T-helper 17 cell (primary cell): ENCODE results near the gene RFNG. TPM values are rescaled to one million over a fixed set of nuclear protein-coding genes. Genes with fewer than 3 reads are reported as not detected.

Experiments
- ATAC-seq: fragments of 150-1000 bp; cut with Tn5 transposase; 2 replicates; pipeline ENCODE4 v1.10.0; 2021; ENCODE audit warnings: mild to moderate bottlenecking, moderate library complexity
- DNase-seq, 3 donors: peaks; one replicate each; pipeline versions ENCODE4 v3.0.0 to v3.0.0-alpha.2; 2020 to 2021
- H3K9me3 ChIP-seq: one replicate; pipeline ENCODE4 v1.7.0; 2013; ENCODE audit warnings: low read length, mild to moderate bottlenecking; ENCODE audit not compliant: control insufficient read depth, poor library complexity, severe bottlenecking
- H3K27ac Mint-ChIP-seq: one replicate; pipeline ENCODE4 v1.8.0; 2022; ENCODE audit warnings: mild to moderate bottlenecking, moderate library complexity, mixed read lengths
- H3K27me3 Mint-ChIP-seq: one replicate; pipeline ENCODE4 v1.8.0; 2022; ENCODE audit warnings: mixed read lengths
- H3K36me3 Mint-ChIP-seq: one replicate; pipeline ENCODE4 v1.8.0; 2022; ENCODE audit warnings: low read depth, mixed read lengths
- H3K4me1 Mint-ChIP-seq: one replicate; pipeline ENCODE4 v1.8.0; 2022; ENCODE audit warnings: mild to moderate bottlenecking, mixed read lengths
- H3K4me3 Mint-ChIP-seq: one replicate; pipeline ENCODE4 v1.8.0; 2022; ENCODE audit warnings: mild to moderate bottlenecking, moderate library complexity, mixed read lengths
- total RNA-seq, 4 donors: library from RNA in 2 of 4; stranded (reverse) in 2 of 4; gene quantifications; one replicate each; pipeline ENCODE4 v1.2.3 and lab custom pipeline; 2022 to 2026

The RFNG gene
- total RNA-seq, 2 donors from 2014 or later, result 26.5 to 28.3 TPM

DNA sequence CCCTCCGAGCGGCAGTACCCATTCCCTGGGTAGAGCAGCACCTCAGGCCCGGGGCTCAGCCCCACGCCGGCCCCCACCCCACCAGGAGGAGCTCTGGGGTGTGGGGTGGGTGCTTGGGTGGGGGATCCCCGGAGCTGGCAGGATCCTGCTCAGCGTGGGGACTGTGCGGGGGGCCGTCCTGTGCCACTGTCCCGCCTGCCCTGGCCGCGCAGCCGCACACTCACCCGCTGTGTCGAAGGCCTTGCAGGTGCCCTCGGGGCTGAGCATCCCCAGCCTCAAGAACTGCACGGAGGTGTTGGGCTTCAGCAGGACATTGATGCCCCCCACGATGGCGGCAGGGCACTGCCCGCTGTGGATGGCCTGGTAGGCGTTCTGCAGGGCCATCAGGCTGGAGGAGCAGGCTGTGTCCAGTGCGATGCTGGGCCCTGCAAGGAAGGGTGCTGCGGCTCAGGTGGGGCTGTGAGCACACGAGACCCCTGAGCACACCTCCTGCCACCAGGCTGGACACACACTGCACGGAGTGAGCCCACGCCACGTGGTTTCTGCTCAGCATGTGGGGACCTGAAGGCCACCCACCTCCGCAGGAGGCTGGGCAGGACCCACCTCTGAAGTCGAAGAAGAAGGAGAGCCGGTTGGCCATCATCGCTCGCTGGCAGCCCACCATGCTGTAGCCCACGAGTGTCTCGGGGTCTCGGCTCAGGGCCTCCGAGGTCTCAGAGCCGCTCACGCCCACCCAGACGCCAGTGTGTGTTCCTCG is 41.6 kb upstream of the RFNG start:
- no peak overlapping the region for H3K4me3 Mint-ChIP-seq
- ATAC-seq (no peak), DNase-seq (no peak)
- H3K27me3 Mint-ChIP-seq, result no peaks in the 10 kb centered on the region
- H3K9me3 ChIP-seq, result no peaks in the 10 kb centered on the region
- no peak overlapping the region for H3K27ac Mint-ChIP-seq
- no peaks in the 10 kb centered on the region for H3K36me3 Mint-ChIP-seq
- peaks cover 5% of the 10 kb centered on the region for H3K4me1 Mint-ChIP-seq

DNA sequence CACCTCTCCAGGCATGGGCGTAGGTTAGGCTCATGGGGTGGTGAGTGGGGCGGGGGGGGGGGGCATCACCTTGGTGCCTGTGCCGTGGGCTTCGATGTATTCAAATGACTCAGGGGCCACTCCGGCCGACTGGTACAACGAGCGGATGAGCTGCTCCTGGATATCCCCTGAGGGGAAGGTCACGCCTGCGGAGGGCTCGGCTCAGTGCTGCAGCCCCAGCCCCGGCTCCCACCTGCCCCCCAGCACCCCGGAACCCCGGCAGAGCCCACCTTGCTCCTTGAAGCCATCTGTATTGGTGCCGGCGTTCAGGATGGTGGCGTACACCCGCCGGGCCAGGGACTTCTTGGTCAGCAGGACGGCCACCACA is 41.0 kb upstream of the RFNG start:
- Mint-ChIP-seq H3K4me1 (peaks cover 5% of the 10 kb centered on the region), H3K27ac (no peak overlapping the region), H3K27me3 (no peaks in the 10 kb centered on the region), H3K4me3 (no peak overlapping the region), H3K36me3 (no peaks in the 10 kb centered on the region)
- no peaks in the 10 kb centered on the region for H3K9me3 ChIP-seq
- peak in 1 of 3 donors; percentile 11 for DNase-seq
- ATAC-seq, result no peak

DNA sequence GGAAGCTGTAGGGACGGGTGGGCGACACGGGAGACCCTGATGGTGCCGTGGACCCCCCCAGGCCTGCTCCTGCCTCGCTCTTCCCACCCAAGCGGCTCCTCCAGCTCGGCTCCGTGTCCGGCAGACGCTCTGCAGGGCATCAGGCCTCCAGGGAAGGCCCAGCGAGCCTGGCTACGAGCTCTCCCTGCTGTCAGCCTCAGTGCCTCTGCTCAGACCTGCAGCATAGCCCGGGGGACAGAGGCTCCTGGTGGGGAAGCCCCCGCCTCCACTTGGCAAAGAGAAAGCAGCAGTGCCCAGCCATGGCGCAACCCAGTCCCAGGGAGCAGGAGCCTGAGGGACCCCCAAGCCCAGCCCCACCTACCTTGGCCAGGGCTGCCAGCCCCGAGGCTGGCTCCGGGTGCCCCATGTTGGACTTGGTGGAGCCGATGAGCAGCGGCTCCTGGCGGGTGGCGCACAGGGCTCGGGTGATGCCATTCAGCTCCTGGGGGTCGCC is 40.5 kb upstream of the RFNG start:
- H3K9me3 ChIP-seq, result no peaks in the 10 kb centered on the region
- DNase-seq, result peak in 1 of 3 donors; percentile 12
- Mint-ChIP-seq H3K4me3 (no peak overlapping the region), H3K4me1 (peaks cover 5% of the 10 kb centered on the region), H3K36me3 (no peaks in the 10 kb centered on the region), H3K27me3 (no peaks in the 10 kb centered on the region), H3K27ac (no peak overlapping the region)
- ATAC-seq, result no peak

DNA sequence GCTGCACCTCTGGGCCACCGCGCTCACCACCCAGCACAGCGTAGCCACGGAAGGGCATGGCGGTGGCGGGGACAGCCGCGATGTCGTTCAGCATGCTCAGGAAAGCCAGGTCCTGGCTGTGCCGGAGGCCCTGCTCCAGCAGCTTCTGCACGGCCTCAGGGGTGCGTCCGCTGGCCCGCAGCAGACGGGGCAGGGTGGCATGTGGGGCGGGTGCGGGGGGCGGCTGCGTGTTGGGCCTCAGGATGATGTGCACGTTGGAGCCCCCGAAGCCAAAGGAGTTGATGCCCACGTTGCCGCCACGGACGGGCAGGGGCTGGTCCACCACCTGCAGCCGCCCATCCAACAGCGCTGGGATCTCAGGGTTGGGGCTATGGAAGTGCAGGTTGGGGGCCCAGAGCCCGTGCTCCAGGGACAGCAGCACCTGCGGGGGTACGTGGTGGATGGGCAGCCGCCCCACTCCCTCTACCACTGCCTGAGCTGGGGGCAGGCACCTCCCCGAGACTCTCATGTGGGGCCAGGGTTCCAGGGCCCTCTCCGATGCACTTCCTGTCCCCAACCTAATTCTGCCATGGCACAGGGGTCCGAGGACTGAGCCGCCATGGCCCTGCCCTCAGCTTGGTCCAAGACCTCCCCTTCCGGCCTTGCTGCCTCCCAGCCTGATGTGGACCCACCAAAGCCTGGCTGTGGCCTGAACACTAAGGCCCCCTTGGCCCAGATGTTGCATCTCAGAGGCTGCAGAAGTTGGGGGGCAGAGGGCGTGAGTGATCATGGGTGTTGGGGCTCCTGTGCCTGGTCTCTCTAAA is 39.9 kb upstream of the RFNG start:
- no peak overlapping the region for H3K27ac Mint-ChIP-seq
- no peaks in the 10 kb centered on the region for H3K9me3 ChIP-seq
- ATAC-seq (no peak), DNase-seq (no peak)
- peaks cover 2% of the 10 kb centered on the region for H3K4me1 Mint-ChIP-seq
- no peak overlapping the region for H3K4me3 Mint-ChIP-seq
- no peaks in the 10 kb centered on the region for H3K27me3 Mint-ChIP-seq
- H3K36me3 Mint-ChIP-seq, result no peaks in the 10 kb centered on the region

DNA sequence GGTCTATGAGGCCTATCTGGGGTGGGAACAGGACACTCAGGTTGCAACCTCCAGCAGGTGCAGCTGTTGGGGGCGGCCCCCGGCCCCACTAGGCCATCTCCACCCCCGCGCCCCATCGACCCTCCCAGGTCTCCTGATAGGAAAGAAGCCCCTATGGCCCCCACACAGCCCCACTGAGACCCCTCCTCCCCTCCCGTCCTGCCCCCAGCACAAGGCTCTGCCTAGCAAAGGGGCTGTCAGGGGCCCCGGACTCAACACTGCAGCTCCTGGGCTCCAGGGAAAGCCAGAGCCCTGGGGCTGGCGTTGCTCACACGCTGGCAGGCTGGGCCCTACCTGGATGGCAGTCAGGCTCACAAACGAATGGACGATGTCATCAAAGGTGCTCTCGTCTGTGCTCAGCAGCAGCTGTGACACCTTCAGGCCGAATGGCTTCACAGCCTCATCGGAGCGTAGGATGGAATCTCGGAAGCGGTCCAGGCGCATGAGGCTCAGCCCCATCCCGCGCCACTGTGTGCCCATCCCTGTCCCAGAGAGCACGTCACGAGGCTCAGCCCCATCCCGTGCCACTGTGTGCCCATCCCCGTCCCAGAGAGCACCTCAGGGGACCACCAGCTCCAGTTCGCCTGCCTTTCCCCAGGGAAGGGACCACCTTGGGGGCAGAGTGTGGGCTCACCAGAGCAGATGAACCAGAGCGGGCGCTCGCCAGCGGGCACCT is 39.1 kb upstream of the RFNG start:
- peaks cover 2% of the 10 kb centered on the region for H3K4me1 Mint-ChIP-seq
- H3K9me3 ChIP-seq, result no peaks in the 10 kb centered on the region
- H3K27ac Mint-ChIP-seq, result no peak overlapping the region
- H3K36me3 Mint-ChIP-seq, result no peaks in the 10 kb centered on the region
- DNase-seq (no peak), ATAC-seq (no peak)
- H3K27me3 Mint-ChIP-seq, result no peaks in the 10 kb centered on the region
- H3K4me3 Mint-ChIP-seq, result no peak overlapping the region

DNA sequence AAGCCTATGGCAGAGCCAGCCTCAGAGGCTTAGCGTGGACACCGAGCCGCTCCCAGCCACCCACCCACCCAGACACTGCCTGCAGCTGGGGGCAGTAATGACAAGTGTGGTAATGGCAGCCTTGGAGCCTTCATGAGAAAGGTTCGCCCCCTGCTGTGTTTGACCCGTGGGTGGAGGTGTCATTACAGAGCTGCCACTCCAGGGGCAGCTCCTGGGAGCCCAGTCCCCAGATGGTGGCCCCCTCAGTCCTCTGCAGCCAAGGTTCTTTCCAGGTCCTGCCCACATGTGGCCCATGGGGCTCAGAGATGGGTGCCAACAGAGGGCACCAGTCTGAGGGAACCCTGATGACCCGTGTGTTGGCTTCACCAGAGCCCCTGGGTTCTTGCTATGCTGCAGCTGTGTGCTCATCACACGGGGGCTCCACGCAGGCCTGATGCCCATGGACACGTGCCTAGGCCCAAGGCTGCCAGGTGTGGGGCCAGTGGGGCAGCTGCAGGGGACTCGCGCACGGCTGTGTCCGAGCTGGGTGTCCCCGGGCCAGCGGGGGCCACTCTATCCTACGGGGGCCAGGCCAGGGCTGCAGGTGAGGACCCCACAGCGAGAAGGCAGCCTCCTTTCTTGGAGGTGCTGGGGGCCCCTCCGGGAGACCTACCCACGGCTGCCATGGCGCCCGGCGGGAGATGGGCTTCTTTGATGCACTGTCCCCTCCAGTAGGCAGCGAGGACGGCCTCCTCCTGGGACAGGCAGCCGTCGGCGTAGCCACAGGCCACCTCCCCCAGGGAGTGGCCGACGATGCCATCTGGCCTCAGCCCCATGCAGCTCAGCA is 38.3 kb upstream of the RFNG start:
- H3K9me3 ChIP-seq, result no peaks in the 10 kb centered on the region
- ATAC-seq (no peak), DNase-seq (no peak)
- no peak overlapping the region for H3K27ac Mint-ChIP-seq
- no peak overlapping the region for H3K4me3 Mint-ChIP-seq
- no peaks in the 10 kb centered on the region for H3K27me3 Mint-ChIP-seq
- H3K36me3 Mint-ChIP-seq, result no peaks in the 10 kb centered on the region
- peaks cover 2% of the 10 kb centered on the region for H3K4me1 Mint-ChIP-seq

DNA sequence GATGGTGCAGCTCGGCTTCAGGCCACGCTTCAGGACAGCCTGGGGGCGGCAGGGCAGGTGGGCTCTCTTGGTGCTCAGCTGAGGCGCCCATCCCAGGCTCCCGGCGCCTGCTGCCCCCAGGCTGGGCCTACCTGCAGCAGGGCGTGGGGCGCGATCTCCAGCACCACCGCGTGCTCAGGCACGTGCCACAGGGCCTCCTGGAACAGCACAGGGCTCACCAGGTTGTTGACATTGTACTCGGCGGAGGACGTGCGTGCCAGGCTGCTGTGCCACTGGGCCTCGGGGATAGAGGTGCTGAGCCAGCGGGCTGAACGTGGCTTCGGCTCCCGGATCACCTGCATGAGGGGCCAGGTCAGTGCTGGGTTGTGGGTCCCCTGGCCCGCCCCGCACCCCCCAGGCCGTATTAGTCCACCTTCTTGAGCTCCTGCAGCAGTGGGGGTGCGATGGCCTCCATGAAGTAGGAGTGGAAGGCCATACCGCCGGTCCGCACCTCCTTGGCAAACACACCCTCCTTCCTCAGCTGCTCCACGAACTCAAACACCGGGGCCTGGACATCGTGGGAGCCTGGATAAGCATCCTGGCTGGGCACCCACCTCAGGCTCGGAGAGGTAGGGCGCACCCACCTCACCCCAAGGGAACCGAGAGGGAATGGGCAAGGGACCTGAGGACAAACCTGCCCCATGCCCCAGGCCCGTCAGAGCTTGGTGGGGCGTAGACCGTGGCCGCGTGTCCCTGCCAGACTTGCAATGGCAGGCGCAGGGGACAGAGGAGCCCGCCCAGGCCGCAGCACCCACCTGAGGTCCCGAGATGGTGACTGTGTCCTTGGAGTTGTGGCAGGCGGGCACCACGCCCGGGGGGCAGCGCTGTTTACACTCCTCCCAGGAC is 37.5 kb upstream of the RFNG start:
- Mint-ChIP-seq H3K36me3 (no peaks in the 10 kb centered on the region), H3K4me3 (no peak overlapping the region), H3K27ac (no peak overlapping the region), H3K4me1 (peaks cover 2% of the 10 kb centered on the region), H3K27me3 (no peaks in the 10 kb centered on the region)
- no peak for ATAC-seq
- no peaks in the 10 kb centered on the region for H3K9me3 ChIP-seq
- no peak for DNase-seq

DNA sequence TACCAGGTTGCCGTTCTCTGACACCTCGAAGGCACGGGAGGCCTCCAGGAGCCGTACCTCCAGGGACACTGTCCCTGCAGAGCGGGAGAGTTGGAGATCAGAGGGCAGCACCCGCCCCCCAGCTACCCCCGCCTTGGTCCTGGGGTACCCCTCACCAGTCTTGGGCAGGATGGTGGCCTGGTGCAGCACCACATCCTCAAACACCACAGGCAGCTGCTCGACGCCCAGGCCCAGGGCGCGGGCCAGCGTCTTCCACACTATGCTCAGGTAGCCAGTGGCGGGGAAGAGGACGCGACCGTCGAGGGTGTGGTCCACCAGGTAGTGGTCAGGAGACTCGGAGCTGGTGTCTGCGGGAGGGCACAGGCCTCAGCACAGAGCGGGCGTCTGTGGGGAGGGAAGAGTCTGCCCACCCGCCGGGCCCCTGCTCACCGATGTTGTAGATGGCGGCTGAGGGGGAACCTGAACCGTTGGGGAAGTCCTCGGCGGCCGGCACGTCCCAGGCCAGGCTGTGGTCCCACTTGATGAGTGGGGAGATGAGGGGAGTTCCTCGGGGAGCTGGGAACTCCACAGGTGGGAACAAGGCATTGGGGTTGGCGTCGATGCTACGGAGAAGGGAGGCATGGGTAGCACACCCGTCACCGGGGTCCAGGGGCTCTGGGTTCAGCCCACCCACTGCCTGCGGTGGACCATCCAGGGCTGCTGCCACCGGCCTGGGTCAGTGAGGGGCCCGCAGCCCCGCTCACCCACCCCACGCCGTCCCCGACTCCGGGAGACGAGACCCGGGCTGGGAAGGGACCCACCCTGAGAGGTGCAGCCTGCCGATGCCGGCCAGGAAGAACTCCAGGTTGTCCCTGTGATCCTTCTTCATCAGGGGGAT is 36.6 kb upstream of the RFNG start:
- no peaks in the 10 kb centered on the region for H3K9me3 ChIP-seq
- H3K27me3 Mint-ChIP-seq, result no peaks in the 10 kb centered on the region
- H3K27ac Mint-ChIP-seq, result no peak overlapping the region
- H3K36me3 Mint-ChIP-seq, result no peaks in the 10 kb centered on the region
- H3K4me3 Mint-ChIP-seq, result no peak overlapping the region
- ATAC-seq (no peak), DNase-seq (peak in 1 of 3 donors; percentile 4)
- no peaks in the 10 kb centered on the region for H3K4me1 Mint-ChIP-seq

DNA sequence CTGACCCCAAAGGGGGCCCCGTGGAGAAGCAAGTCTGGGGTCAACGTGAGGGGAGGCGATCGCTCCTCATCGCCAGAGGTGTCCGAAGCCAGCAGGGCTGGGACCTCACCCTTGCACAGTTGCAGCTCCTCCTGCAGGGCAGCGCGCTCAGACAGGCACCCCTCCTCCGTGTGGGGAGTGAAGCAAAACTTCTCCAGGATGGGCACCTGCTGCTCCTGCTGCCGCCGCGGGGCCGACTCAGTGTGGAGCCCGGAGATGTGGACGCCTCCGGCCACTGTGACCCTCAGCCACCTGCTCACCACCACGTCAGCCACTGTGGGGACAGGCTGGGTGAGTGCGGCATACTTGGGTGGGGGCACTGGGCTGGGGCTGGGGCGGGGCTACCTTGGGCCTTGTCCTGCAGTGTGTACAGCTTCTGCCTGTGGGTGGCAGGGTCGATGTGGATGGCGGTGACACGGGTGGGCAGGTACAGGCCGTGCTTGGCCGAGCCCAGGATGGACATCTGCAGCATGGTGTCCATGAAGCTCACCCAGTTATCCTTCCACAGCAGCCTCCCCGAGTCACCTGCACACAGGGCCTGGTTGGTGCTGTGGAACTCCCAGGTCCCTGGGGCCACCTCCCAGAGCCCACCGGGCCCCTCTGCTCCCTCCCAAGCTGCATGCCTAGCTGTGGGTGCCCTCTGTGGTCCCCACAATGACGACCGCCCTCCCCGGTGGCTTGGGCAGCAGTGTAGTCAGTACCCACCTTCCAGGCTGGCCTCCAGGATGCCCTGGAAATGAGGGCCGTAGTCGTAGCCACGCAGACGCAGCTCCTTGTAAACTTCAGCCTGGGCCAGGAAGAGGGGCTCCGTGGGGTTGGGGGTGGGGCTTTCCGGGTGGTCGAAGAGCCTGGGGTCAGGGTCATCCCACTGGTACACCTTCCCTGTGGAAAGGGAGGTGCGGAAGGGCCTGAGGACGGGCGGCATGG is 35.6 kb upstream of the RFNG start:
- Mint-ChIP-seq H3K36me3 (no peaks in the 10 kb centered on the region), H3K27ac (no peak overlapping the region), H3K27me3 (no peaks in the 10 kb centered on the region), H3K4me3 (no peak overlapping the region), H3K4me1 (no peaks in the 10 kb centered on the region)
- ATAC-seq (no peak), DNase-seq (peak in 1 of 3 donors; percentile 3)
- H3K9me3 ChIP-seq, result no peaks in the 10 kb centered on the region

DNA sequence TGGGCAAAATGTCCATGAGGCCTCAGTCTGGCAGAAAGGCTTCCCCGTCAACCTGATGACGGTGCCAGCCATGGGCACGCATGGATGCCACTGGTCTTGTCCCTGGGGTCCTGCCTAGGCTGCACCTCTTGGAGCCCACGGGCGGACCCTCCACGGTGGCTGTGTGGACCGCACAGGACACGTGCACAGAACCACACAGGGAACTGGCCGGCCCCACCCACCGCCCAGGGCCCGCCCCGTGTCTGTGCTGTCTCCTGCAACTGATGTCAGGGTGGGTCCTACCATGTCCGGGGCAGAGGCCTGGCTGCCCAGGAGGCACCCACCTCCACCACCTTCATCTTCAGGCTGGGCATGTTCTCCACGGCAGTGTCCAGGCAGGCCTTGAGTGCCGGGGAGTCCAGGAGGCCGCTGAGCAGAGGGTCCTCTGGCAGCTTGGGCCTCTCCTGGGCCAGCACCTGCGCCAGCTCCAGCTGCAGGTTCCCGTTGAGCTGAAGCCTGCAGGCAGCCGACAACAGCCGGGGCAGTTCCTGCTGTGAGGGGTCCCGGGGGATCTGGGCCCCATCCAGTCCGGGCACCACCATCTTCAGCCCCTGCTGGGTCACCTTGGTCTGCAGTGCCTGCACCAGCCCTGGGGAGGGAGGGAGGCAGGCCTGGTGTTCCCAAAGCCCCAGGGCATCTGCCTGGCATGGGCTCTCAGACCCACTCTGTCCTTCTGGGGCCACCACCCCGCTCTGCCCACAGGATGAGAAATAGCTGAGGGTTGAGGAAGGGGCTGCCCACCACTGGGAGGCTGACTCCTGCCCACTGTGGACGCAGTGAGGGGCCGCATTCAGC is 34.5 kb upstream of the RFNG start:
- H3K9me3 ChIP-seq, result no peaks in the 10 kb centered on the region
- DNase-seq (no peak), ATAC-seq (no peak)
- no peaks in the 10 kb centered on the region for H3K36me3 Mint-ChIP-seq
- H3K4me3 Mint-ChIP-seq, result no peak overlapping the region
- H3K4me1 Mint-ChIP-seq, result no peaks in the 10 kb centered on the region
- H3K27ac Mint-ChIP-seq, result no peak overlapping the region
- H3K27me3 Mint-ChIP-seq, result no peaks in the 10 kb centered on the region
